NOMO-1 treated with DMSO at 0.1 percent for 48 hours (cell line): ENCODE data around the gene ALPP.

ENCODE experiments used
- DNase-seq: peaks from one replicate; lab custom pipeline; 2025; ENCODE audit not compliant: unreplicated experiment; lab: John Stamatoyannopoulos, UW

Gene ALPP

DNA sequence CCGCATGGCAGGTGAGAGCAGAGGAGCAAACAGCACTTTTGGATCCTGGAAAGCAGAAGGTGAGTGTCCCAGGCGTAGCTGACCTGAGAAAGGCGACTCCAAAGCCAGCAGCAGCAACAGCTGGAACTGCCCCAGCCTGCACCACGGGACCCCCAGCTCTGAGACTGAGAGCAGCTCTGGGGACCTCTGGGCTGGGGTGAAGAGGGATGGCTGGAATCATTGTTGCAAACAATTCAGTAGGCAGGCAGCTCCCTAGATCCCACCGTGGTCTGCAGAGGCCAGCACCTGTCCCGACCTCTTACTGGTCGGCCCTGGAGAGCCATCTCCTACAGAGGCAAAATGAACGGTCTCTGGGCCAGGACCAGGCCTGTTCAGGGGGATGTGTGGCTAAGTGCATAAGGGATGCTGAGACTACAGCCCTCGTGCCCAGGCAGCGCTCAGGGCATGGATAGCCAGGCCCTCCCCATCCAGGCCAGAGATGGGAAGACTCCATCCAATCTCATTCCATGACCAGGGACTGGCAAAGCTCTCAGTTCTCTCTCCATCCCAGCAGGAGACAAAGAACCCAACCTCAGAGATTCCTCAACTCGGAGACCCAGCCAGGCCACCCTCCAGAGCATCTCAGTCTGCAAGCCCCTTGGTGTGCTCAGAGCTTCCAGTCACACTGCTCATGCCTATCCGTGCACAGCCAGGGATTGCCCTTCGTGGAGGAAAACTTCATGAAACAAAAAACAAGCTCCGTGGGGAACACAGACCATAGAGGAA, 38.2 kb upstream of the ALPP start:
- DNase-seq: no peak

DNA sequence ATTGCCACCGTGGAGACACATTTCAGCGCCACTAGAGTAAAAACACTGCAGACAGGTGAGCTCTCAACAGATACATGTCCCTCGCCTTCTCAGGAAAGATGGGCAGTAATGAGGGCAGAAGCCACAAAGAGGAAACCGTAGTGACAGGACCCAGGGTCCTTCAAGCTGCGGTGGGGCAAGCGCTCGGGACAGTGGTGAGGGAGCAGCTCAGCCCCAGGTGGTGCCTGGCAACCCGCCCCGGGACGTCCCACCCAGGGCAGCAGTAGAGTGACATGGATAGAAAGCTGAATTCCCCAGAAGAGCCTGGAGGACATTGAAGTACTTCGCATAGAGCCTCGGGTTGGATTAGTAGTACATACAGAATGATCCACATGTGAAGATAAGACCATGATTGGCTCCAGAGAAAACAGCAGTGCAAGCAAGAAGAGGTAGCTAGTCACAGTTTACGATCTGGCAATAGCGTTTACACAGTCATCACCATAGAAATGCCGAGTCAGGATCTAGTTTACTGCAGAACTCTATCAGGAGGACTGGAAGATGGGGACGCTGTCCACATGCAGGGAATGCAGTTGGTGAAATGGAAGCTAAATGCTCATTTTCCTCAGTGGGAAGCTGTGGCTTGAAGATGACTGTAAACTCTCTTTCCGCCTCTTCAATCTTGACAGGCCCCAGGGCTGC, 37.4 kb upstream of the ALPP start:
- DNase-seq: no peak

DNA sequence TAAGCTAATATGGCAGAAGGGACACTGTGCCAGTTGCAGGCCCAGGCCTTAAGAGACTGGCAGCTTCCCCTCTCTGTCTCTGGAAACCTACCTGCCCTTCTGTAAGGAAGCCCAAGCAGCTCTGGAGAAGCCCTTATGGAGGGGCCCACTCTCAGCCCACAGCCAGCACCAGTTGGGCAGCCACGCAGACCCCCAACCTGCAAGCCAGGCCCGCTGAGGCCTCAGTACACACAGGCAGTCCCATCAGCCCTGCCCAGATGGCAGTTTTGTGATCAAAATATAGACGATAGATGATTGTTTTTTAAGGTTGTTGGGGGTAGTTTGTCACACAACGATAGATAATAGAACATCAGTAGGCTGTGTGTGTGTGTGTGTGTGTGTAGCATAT, 36.8 kb upstream of the ALPP start:
- DNase-seq: no peak

DNA sequence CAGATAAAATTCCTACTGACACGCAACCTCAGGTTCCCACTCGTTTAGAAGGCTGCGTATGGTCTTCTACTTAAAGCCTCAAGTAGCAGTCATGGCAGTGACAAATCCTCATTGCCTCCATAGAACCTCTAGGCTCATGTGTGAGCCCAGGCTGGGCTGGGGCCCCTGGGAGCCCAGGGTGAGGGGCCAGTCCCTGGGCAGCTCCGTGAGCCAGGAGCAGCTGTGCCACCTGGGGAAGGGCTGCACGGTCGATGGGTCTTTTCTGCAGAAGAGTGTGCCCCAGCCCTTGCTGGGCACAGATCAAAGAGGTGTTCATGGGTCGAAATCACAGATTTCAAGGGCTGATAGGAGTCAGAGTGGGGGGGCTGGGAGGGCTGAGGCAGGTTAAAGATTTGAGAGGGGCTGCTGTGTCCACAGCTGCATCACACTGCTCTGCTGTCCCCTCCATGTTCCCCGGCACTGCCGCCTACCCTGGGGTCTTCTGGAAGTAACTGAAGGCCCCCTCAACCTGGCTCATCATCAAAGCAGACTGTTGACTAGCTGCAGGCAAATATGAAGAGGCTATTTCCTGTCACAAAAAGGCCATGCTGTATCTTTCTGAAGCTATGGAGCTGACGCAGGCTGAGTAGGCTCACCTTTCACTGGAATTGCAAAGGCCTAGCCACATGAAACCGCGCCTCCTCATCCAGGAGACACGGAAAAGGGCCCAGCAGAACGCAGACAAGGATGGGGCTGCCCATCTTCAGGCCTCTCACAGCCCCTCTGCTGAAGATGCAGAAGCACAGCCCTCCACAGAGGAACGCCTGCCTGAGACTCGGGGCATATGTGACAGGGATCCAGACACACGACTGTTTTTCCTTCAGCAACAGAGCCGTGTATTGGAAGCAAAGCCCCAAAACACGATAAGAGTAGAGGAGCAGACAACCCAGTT, 35.7 kb upstream of the ALPP start:
- DNase-seq: no peak

DNA sequence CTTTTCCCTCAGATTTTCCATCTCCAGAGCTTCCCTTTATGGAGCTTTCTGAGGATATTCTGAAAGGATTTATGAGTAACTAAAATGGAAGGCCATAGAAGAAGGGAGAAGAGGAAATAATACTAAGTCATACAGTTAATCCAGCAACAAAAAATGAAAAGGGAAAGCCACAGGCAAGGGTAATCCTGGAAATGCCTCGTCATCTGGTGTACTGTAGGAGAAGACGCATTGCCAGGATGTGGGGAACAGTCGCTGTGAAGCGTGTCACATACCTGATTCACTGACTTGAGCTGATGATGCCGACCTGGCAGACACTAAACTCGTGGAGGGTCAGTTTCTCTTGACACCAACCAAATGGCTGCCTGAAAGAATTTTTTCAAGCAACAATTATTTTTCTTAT, 34.7 kb upstream of the ALPP start:
- no peak for DNase-seq

DNA sequence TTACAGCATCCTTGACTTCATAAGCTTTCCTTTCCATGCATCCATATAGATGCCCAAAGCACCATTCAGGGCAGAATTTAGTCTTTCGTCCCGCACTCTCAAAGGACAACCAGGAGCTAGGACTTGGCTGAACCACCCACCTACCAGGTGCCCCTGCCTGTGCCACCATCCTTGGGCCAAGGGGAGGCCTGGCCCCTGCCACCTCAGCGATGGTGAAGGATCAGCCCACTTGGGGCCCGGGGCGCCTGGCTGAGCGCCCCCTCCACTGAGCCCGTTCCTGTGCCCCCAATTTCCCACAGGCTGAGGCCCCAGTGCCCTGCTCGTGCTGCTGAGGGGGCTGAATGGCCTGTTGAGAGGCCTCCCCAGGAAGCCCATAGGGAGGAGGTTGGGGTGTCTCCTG, 33.3 kb upstream of the ALPP start:
- DNase-seq: no peak

DNA sequence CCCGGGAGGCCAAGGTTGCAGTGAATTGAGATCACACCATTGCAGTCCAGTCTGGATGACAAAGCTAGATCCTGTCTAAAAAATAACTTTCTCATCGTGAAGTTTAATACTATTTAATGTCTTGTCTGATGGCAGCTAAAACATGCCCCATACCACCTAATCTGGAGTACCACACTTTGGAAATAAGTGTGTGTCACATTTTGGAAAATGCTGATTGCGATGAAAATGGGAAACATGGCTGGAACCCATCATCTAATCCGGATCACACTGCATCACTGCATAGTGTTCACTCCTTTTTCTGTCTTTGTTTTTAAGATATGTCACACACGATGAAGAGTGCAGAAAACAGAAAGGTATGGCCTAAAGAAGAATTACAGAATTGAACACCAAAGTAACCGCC, 31.2 kb upstream of the ALPP start:
- DNase-seq: no peak

DNA sequence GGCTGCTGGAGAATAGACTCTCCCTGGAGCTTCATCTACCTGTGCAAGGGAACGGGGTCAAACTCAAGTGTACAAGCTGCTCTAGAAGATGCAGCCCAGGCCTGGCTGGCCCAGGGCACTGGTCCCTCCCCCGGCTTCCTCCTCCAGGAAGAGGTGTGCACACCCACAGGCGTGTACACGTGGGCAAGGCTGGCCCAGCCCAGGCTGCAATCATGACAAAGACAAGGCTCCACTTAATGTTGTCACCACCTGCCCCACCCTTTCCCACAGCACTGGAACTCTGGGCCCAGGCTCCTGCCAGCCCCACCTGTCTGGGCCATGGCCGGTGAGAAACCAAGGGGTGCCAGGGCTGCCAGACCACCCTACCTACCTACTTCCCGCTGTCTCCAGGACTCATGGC, 29.6 kb upstream of the ALPP start:
- no peak for DNase-seq

DNA sequence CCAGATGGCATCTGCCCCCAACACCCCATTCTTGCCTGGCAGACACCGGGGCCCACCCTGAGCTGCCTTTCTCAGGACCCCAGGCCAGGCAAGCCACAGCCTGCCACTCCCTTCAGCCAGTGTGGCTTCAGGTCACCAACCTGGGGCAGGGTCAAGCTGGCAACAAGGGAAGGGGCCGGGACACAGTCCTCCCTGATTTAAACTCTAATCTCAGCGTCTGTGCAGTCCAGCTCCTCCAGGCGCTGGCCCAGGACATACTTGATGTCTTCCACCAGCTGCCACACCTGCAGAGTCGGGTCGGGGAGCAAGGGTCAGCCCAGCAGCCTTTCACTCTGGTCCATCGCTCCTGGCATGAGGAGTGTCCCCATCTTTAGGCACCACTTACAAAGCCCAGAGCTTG, 29.0 kb upstream of the ALPP start:
- DNase-seq: no peak

DNA sequence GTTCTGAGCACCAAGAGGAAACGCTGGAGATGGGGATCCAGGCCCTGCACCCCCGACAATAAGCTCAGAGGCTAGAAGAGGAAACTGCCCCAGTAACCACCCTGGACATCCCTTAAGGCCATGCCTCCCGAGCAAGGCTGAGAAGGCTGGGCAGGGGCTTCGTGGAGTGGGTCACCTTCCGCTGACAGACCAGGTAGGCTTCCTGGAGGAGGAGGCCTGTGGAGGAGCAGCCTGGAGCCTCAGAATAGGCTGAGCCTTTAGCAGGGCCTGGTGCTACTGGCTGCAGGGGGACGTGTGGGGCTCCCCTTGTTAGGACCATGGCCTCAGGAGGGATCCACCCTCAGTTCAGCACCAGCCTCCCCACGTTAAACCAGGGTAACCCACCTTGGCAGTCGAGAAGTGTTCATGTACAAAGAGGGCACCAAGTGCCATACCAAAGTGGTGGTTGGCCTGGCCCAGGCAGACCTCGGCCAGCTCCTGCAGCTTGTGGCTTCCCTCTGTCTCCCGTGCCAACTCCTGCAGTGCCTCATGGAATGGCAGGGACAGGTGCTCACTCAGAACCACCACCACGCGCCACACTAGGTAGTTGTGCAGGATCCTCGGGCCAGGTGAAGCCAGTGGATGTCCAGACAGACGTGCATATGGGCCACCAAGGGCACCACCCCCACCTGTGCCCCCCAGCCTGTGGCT, 28.5 kb upstream of the ALPP start:
- no peak for DNase-seq

DNA sequence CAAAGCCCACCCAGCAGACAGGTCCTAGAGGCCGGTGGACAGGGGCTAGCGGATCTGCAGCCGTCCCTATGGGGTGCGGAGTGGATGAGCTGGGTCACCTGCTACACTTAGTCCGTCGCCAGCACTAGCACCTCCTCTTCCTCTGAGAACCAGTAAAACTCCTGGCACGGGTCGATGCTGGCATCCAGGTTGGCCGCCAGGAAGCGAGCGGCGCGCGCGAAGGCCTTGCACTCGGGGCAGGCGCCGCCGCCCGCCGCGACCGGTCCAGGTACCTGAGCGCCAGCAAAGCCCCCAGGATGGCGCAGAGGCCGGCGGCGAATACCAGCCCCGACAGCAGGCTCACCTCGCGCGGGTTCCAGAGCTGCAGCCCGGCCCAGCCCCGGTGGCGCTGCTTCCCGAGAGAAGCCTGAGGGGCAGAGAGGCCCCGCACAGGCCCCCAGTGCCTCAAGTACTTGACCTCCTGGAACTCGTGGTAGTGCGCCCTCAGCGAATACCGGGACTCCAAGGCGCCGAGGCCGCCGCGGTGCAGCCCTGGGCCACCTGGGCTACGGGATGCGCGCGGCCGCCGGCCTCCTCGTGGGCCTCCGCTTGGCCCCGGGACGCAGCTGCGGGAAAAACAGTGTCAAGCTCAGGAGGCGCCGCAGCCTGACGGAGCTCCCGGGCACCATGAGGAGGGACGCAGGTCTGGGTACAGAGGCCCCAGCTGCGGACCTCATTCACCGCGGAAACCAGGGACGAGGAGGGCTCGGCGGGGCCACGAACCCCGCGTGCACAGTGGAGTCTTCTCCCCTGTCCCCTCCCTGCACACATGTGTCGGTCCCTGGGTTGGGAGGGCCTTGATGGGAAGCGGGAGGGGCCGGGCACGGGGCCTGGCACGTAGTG, 27.5 kb upstream of the ALPP start:
- no peak for DNase-seq

DNA sequence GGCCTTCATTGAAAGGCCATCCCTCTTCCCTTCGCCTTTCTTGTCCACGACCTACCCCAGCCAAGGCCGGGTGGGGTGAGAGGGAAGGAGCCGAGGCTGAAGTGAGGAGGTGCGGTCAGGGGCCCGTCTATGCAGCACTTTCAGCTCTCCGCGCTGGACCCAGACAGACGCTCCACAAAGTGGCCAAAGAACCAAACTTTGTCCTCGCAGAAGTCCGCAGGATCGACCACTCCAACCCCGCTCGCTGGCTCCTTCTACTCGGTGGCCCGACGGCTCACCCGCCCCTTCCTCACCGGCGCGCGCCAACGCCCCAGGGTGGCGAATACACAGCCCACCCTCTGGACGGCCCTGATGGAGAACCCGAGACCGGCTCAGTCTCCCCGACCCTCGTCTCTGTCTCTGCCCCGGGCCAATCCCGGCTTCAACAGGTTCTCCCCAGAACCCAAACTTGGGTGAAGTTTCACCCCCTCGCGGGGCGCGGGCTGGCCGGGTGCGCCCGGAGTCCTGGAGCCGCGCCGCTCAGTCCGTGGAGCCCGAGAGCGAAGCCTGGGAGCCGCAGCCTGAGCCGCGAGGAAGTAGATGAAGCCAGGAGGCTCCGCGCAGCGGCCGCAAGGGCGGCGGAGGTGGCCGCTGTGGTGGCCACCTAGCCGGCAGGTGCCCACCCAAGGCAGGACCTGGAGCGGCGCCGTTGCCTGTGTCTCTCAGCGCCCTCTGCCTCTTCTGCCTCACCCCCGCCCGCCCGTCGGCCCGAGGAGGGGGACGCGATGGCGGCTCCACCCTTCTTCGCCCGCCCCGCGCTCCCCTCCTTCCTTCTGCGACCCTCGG, 26.7 kb upstream of the ALPP start:
- no peak for DNase-seq

DNA sequence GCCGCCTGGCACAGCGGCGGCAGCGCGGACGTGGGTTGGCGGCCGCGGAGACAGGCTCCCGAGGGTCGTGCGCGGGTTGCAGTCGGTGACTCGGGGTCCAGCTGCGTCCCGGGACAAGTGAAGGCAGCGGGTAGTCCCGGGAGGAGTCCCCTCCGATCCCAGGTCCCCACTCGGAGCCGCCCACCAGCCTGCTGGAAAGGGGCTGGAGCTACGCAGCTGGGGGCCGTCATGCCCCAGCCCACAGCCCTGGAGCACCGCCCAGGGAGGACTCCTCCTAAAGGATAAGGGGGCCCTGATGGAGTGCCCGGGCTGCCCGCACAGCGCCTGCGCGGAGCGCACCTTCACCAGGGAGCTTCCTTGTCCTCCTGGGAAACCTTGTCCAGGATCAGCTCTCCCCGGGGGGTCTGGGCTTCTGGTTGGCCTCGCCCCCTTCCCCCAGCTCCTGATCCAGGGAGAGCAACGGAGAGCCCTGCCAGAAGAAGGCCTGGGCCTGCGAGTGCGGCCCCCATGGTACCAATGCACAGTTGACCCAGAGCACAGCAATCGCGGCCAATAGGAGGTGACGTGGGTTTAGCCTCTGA, 25.9 kb upstream of the ALPP start:
- DNase-seq: no peak

DNA sequence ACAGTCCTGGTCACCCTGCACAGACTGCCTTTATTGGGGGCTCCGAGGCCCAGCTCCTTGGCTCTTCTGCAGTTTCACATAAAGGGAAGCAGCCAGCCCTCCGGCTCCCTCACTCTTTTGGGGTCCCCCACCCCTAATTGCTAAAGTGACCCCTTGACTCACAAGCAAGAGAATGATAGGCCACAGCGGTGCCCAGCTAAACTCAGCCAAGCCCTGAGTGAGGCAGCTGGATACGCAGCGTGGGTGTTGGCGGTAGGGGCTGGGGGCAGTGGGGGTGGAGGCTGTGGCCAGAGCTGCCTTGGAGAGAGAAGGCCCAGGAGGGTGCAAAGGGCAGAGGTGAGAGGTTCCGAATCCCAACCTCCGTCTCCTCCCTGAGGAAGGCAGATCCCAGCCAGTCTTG, 25.5 kb upstream of the ALPP start:
- no peak for DNase-seq

DNA sequence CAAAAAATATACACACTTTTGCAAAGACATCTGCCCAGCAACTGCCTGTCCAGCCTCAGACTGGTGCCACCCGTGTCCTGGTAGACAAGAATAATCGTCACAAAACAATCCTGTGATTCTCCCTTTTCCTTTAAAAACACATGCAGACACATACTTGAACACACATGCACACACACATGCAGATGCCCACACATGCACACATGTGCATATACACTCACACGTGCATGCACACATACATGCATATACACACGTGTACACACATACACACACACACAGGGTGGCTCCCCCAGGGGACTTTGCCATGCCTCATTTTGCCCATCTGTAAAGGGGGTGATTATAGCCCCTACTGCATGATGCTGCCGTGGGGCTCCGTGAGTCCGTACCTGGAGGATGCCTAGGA, 24.9 kb upstream of the ALPP start:
- no peak for DNase-seq

DNA sequence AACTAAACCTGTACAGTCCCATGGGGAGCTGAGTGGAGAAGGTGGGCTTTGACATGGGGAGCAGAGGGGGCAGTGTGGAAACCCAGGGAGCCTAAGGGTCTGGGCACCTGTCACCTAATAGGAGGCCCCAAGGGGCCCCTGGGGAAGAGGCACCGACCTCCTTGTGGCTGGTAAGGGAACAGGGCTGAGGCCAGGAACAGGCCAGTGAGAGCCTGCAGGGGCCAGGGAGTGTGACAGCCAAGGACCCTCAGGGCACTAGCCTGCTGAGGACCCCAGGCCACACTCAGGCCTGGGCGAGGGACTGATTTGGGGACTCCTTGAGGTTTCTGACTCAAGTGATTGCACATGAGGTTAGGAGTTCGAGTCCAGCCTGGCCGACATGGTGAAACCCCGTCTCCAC, 24.5 kb upstream of the ALPP start:
- no peak for DNase-seq

DNA sequence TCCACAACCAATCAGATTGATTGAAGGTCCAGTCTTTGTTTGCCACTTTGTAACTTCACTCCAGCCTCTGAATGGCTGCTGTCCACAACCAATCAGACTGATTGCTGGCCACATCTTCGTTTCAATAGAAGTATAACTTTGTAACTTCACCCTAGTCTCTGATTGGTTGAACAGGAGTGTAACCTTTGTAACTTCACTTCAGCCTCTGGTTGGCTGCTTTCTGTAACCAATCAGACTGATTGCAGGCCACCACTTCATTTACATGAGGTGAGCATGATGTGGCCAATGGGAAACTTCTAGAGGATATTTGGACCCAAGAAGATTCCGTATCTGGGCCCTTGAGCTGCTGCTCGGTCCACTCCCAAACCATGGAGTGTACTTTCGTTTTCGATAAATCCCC, 16.9 kb upstream of the ALPP start:
- DNase-seq: no peak

DNA sequence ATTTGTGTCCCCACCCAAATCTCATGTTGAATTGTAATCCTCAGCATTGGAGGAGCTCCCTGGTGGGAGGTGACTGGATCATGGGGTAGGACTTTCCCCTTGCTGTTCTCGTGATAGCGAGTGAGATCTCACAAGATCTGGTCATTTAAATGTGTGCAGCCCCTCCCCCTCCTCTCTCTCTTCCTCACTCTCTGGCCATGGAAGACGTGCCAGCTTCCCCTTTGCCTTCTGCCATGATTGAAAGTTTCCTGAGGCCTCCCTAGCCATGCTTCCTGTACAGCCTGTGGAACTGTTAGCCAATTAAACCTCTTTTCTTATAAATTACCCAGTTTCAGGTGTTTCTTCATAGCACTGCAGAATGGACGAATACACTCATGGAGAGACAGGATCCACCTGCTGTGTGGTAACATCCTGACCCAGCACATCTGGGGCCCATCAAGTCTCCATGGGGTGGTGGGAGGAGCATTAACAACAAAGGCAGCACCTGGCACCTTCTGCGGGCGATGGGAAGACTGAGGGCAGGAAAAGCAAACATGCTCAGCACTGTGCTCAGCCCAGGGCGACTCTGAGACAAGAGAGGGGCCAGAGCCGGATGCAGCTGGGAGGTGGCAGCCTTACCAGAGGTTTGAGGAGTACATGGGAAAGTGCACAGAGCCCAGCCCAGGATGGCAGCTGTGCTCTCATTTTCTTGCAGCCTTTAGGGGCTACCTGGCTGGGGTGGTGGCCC, 16.2 kb upstream of the ALPP start:
- DNase-seq: no peak
